GM18907 (cell line): Measurements from ENCODE around the gene MAU2.

Source experiments
- ATAC-seq: cut with Tn5 transposase; IDR thresholded peaks from one replicate; pipeline ENCODE4 v1.9.1; 2021; ENCODE audit warnings: mild to moderate bottlenecking, moderate library complexity; ENCODE audit not compliant: unreplicated experiment

Gene MAU2

GRCh38 chr19:19305066-19305465 lies 15.6 kb upstream of the MAU2 start:
- no peak for ATAC-seq

GRCh38 chr19:19305696-19306095 lies 14.9 kb upstream of the MAU2 start:
- ATAC-seq: no peak

- ATAC-seq: no peak
Observed at GRCh38 chr19:19306191-19306590, 14.4 kb upstream of the MAU2 start.

- no peak for ATAC-seq
Observed at GRCh38 chr19:19308373-19308772, 12.3 kb upstream of the MAU2 start.

- no peak for ATAC-seq
Observed at GRCh38 chr19:19315444-19315843, 5.2 kb upstream of the MAU2 start.

- no peak for ATAC-seq
Observed at GRCh38 chr19:19316082-19316481, 4.5 kb upstream of the MAU2 start.

GRCh38 chr19:19319732-19320360 lies 783 bp upstream of the MAU2 start:
- peak; percentile 15 for ATAC-seq

- ATAC-seq: no peak
Observed at GRCh38 chr19:19321141-19321577, 530 bp downstream of the MAU2 start.

- ATAC-seq: no peak
Observed at GRCh38 chr19:19324059-19324770, 3.6 kb downstream of the MAU2 start.

GRCh38 chr19:19327672-19328071 lies 7.0 kb downstream of the MAU2 start:
- ATAC-seq: no peak

- no peak for ATAC-seq
Observed at GRCh38 chr19:19329126-19329525, 8.5 kb downstream of the MAU2 start.

GRCh38 chr19:19334063-19334988 lies 13.7 kb downstream of the MAU2 start:
- no peak for ATAC-seq

- ATAC-seq: no peak
Observed at GRCh38 chr19:19334989-19335344, 14.3 kb downstream of the MAU2 start.

- ATAC-seq: no peak
Observed at GRCh38 chr19:19335408-19336158, 15.0 kb downstream of the MAU2 start.

GRCh38 chr19:19336597-19336996 lies 16.0 kb downstream of the MAU2 start:
- no peak for ATAC-seq

- ATAC-seq: no peak
Observed at GRCh38 chr19:19337120-19337519, 16.5 kb downstream of the MAU2 start.

GRCh38 chr19:19338082-19338481 lies 17.5 kb downstream of the MAU2 start:
- ATAC-seq: no peak

- no peak for ATAC-seq
Observed at GRCh38 chr19:19341026-19341425, 20.4 kb downstream of the MAU2 start.

- no peak for ATAC-seq
Observed at GRCh38 chr19:19342086-19343015, 21.7 kb downstream of the MAU2 start.

- no peak for ATAC-seq
Observed at GRCh38 chr19:19343016-19343362, 22.4 kb downstream of the MAU2 start.
